Liver (tissue), 9 donors: ENCODE measurements around the gene LATS2. TPM values are rescaled to one million over a fixed set of nuclear protein-coding genes. Genes with fewer than 3 reads are reported as not detected.

ENCODE experiments used
- DNase-seq: peaks from one replicate; pipeline ENCODE4 v3.0.0-alpha.2; 2017; ENCODE audit warnings: low spot score
- H3K27ac ChIP-seq, 2 donors: one replicate each; pipeline ENCODE4 v1.7.0; 2013; ENCODE audit warnings: inconsistent platforms in 2 of 2, low read length in 2 of 2, control low read depth in 1 of 2, low read depth in 1 of 2, mild to moderate bottlenecking in 1 of 2
- H3K27me3 ChIP-seq, 4 donors: one replicate each; pipeline versions ENCODE4 v1.6.1 to v1.7.0; 2013; ENCODE audit warnings: low read length in 3 of 4, inconsistent platforms in 1 of 4, mild to moderate bottlenecking in 1 of 4, moderate library complexity in 1 of 4; ENCODE audit not compliant: control insufficient read depth in 4 of 4, insufficient read depth in 4 of 4
- H3K36me3 ChIP-seq, 4 donors: one replicate each; pipeline versions ENCODE4 v1.6.1 to v1.7.0; 2013; ENCODE audit warnings: low read length in 3 of 4, mild to moderate bottlenecking in 3 of 4, low read depth in 1 of 4, moderate library complexity in 1 of 4; ENCODE audit not compliant: control insufficient read depth in 4 of 4, insufficient read depth in 3 of 4
- H3K4me1 ChIP-seq, 4 donors: one replicate each; pipeline versions ENCODE4 v1.6.1 to v1.7.0; 2013; ENCODE audit warnings: low read length in 3 of 4, mild to moderate bottlenecking in 3 of 4, moderate library complexity in 1 of 4; ENCODE audit not compliant: control insufficient read depth in 4 of 4, insufficient read depth in 4 of 4
- H3K4me3 ChIP-seq, 3 donors: one replicate each; pipeline versions ENCODE4 v1.6.1 to v1.7.0; 2013; ENCODE audit warnings: low read length in 3 of 3, control low read depth in 1 of 3, low read depth in 1 of 3, mild to moderate bottlenecking in 1 of 3
- H3K9ac ChIP-seq, 2 donors: one replicate each; pipeline ENCODE4 v1.7.0; 2013; ENCODE audit warnings: low read length in 2 of 2, mild to moderate bottlenecking in 2 of 2, moderate library complexity in 2 of 2, control low read depth in 1 of 2, low read depth in 1 of 2
- H3K9me3 ChIP-seq, 4 donors: one replicate each; pipeline versions ENCODE4 v1.6.1 to v1.7.0; 2013; ENCODE audit warnings: low read length in 3 of 4; ENCODE audit not compliant: control insufficient read depth in 4 of 4
- ATF3 ChIP-seq: IDR thresholded peaks from 2 replicates; pipeline ENCODE4 v1.6.1; 2016; ENCODE audit warnings: antibody characterized with exemption
- CTCF ChIP-seq: fragments of 150-350 bp; IDR thresholded peaks from 2 replicates; pipeline ENCODE4 v1.5.1; 2017; ENCODE audit warnings: improper control_type of control experiment, low read depth, low read length; ENCODE audit not compliant: missing input control
- EGR1 ChIP-seq, 2 donors: IDR thresholded peaks; 2 replicates each; pipeline ENCODE4 v1.6.1; 2016 to 2018; ENCODE audit warnings: antibody characterized with exemption in 2 of 2, low read depth in 2 of 2
- FOXA2 ChIP-seq: IDR thresholded peaks from 2 replicates; pipeline ENCODE4 v1.6.1; 2016; ENCODE audit warnings: antibody characterized with exemption
- GABPA ChIP-seq, 2 donors: IDR thresholded peaks in 1 of 2; conservative IDR thresholded peaks in 1 of 2; 2 replicates each; pipeline ENCODE4 v1.6.1; 2016; ENCODE audit warnings: antibody characterized with exemption in 2 of 2, mild to moderate bottlenecking in 1 of 2, moderate library complexity in 1 of 2
- NR2F2 ChIP-seq: IDR thresholded peaks from 2 replicates; pipeline ENCODE4 v1.6.1; 2016; ENCODE audit warnings: antibody characterized with exemption
- RAD21 ChIP-seq, 2 donors: IDR thresholded peaks; 2 replicates each; pipeline ENCODE4 v1.6.1; 2016; ENCODE audit warnings: antibody characterized with exemption in 2 of 2, mild to moderate bottlenecking in 2 of 2
- REST ChIP-seq: IDR thresholded peaks from 2 replicates; pipeline ENCODE4 v1.6.1; 2016; ENCODE audit warnings: antibody characterized with exemption, mild to moderate bottlenecking
- RXRA ChIP-seq, 2 donors: IDR thresholded peaks; 2 replicates each; pipeline ENCODE4 v1.6.1; 2017 to 2018; ENCODE audit warnings: antibody characterized with exemption in 2 of 2, mild to moderate bottlenecking in 1 of 2
- SP1 ChIP-seq: IDR thresholded peaks from 2 replicates; pipeline ENCODE4 v1.6.1; 2018; ENCODE audit warnings: antibody characterized with exemption, mild to moderate bottlenecking
- TAF1 ChIP-seq: conservative IDR thresholded peaks from 2 replicates; pipeline ENCODE4 v1.6.1; 2016; ENCODE audit warnings: antibody characterized with exemption, mild to moderate bottlenecking
- ZBTB33 ChIP-seq: IDR thresholded peaks from 2 replicates; pipeline ENCODE4 v1.6.1; 2016; ENCODE audit warnings: antibody characterized with exemption
- WGBS: extraction: QIAGEN DNeasy Blood & Tissue Kit; methylation state at CpG from one replicate; pipeline ENCODE4 v1.1.7; 2013; 5-methylcytosine and 5-hydroxymethylcytosine counted together
- polyA plus RNA-seq, 2 donors: library from polyadenylated mRNA; stranded (reverse) in 1 of 2; unstranded in 1 of 2; fragments of 200-250 nt in 1 of 2; fragments of >200 nt in 1 of 2; fragmentation: Nextera tagmentation in 1 of 2; extraction: Ambion mirVana in 1 of 2; gene quantifications; one replicate each; pipeline versions ENCODE4 v1.2.1 to v1.2.3, GENCODE V29; 2013 to 2015
- total RNA-seq, 2 donors: library from RNA; depleted of rRNA; stranded (reverse); fragments of >200 nt; gene quantifications; one replicate each; pipeline ENCODE4 v1.2.3, GENCODE V29; 2014
- donor health status: healthy.
- donor health status: healthy.
- donor health status: healthy.
- donor health status: healthy.
- donor health status: healthy.

LATS2 gene
- total and polyA plus RNA-seq, 4 donors: 1.6 to 7.0 (median 4.4) TPM

GRCh38 chr13:21034603-21035191 is 26.7 kb downstream of the LATS2 start:
- no peak for DNase-seq
- Histone ChIP-seq H3K36me3 (no peaks in the 10 kb centered on the region), H3K27ac (peak overlapping the region in 1 of 2 donors; percentile 15), H3K9me3 (no peaks in the 10 kb centered on the region), H3K4me1 (peaks cover 8 to 25% (median 11%) of the 10 kb centered on the region in 4 donors), H3K9ac (no peak overlapping the region), H3K4me3 (no peak overlapping the region), H3K27me3 (no peaks in the 10 kb centered on the region)
- 73% methylated on average over 8 of the region's 8 CpGs for WGBS
- TF ChIP-seq EGR1 (IDR thresholded peaks at IDR 0.05; ENCODE audit: low read depth in 2 of 2) (no peak), RAD21 (IDR thresholded peaks at IDR 0.05) (peak; percentile 26 to 40)

GRCh38 chr13:21033856-21034602 is 27.4 kb downstream of the LATS2 start:
- TF ChIP-seq EGR1 (IDR thresholded peaks at IDR 0.05; ENCODE audit: low read depth in 2 of 2) (no peak), ZBTB33 (no peak), FOXA2 (no peak), ATF3 (no peak), NR2F2 (no peak), GABPA (IDR thresholded peaks at IDR 0.05 in 1 of 2, conservative IDR thresholded peaks at IDR 0.05 in 1 of 2) (no peak), REST (no peak), TAF1 (no peak), RXRA (IDR thresholded peaks at IDR 0.05) (no peak), SP1 (no peak), CTCF (no peak)
- Histone ChIP-seq H3K36me3 (peaks cover 0 to 2% (median 0%) of the 10 kb centered on the region in 4 donors), H3K9ac (no peak overlapping the region), H3K4me3 (no peak overlapping the region), H3K27ac (peak overlapping the region; percentile 12 to 15), H3K9me3 (no peaks in the 10 kb centered on the region), H3K27me3 (no peaks in the 10 kb centered on the region), H3K4me1 (peaks cover 9 to 25% (median 11%) of the 10 kb centered on the region in 4 donors)
- DNase-seq: no peak
- WGBS: 85% methylated on average over 13 of the region's 13 CpGs
